ENCODE results near the gene S100A10.

The S100A10 gene, protein sequence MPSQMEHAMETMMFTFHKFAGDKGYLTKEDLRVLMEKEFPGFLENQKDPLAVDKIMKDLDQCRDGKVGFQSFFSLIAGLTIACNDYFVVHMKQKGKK

DNA sequence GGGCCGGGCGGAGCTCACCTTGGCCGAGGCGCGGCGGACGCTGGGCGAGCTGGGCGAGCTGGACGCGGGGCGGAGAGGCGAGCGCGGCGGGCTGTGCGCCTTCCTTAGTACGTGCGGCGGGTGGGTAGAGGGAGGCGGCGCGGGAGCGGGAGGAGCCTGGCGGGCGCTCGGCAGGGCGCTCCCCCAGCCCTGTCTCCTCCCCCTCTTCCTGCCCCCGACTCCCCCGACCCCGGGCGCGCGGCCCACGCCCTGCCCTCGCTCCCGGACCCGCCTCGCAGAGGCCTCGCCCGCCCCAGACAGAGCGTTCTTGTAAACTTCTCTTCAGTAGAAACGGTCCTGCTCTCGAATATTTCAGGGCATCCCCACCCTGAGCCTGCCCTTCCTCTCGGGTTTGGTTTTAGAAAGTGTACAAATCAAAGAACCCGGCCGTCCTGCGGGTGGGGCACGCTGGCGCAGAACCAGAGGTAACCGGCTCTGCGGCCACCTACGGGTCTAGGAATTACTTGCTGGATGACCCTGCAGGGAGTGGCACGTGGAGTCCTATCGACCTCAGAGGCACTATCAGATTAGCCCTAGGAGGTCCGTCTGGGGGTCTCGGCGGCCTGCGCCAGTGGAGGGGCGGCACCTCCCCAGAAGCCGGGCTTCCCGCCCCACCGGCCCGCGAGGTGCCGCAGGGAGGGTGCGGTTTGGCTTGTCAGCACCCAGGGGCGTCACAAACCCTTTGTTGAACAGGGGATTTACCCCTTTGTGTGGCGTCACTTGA, at the start of gene S100A10:
S100A10 (minus strand) TSS at position 126 of the 763 bp plus-strand sequence. CDS start 7,629 bp downstream, outside the sequence.
- no peak for DNase-seq

DNA sequence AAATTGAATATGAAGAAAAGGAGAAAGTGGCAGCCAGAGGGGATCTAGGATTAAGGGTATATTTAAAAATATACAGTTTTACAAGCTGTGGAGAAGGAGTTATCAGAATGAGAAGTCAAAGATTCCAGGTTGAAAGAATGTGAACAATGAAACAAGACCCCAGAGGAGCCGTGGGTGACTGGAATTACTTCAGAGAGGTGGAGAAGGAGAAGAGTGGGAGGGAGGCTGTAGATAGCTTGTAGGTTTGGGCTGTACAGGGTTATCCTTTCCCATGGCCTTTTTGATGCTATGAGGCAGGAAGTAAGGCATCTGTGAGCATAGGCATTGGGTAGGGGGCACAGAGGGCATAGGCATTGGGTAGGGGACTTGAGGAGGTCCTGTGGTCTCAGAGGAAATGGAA, 48.4 kb upstream of the S100A10 start:
- DNase-seq, result no peak

- no peak for DNase-seq
Observed at GRCh38 chr1:152039886-152040285, 46.2 kb upstream of the S100A10 start.

GRCh38 chr1:152039461-152039860, 45.8 kb upstream of the S100A10 start:
- no peak for DNase-seq

GRCh38 chr1:152038871-152039270, 45.2 kb upstream of the S100A10 start:
- DNase-seq, result no peak

DNA sequence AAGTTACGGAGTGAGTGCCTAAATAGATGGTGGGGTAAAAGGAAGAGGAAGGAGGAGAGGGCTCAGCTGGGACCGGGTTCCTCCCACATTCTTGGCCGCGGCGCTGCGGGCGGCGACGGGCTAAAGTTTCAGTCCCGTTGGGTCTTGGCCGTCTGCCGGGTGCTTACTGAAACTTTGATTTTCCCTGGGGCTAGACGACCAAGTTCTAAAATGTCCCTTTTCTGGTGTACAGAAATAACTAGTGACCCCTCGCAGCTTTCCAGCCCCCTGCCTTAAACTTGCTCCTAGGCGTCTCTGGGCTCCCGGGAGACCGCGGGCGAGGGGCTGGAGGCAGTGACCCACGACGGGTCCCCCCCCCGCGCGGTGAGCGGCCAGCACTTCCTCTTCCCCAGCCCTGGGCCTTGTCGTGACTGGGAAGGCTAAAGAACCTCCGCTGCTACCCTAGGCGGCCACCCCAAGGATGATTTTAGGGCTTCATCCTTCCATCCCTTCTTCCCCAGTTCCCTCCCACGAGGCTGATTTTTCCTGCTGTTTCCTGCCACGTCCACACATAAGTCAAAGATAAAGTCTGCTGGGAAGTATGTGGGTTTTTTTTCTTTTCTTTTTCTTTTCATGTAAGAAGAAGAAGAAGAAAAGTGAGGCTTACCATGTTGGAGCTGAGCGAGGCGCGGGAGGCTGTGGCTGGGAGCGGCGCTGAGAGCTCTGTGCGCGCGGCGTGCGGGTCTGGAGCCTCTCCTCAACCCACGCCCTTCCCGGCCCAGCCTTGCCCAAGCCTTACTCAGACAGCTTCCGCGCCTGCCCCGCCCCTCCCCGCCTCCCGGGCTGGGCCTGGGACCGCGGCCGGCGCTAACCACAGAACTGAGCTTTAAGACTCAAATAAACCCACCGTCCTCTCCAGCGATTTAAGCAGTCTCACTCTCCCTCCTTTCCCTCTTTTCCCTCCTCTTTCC, 42.9 kb upstream of the S100A10 start, which contains the start of gene S100A11:
S100A11 (minus strand) TSS at position 738 of the 950 bp plus-strand sequence; CDS start at position 649, 89 bp downstream.
- DNase-seq, result no peak

- no peak for DNase-seq
Observed at GRCh38 chr1:152035539-152036266, 42.0 kb upstream of the S100A10 start.

DNA sequence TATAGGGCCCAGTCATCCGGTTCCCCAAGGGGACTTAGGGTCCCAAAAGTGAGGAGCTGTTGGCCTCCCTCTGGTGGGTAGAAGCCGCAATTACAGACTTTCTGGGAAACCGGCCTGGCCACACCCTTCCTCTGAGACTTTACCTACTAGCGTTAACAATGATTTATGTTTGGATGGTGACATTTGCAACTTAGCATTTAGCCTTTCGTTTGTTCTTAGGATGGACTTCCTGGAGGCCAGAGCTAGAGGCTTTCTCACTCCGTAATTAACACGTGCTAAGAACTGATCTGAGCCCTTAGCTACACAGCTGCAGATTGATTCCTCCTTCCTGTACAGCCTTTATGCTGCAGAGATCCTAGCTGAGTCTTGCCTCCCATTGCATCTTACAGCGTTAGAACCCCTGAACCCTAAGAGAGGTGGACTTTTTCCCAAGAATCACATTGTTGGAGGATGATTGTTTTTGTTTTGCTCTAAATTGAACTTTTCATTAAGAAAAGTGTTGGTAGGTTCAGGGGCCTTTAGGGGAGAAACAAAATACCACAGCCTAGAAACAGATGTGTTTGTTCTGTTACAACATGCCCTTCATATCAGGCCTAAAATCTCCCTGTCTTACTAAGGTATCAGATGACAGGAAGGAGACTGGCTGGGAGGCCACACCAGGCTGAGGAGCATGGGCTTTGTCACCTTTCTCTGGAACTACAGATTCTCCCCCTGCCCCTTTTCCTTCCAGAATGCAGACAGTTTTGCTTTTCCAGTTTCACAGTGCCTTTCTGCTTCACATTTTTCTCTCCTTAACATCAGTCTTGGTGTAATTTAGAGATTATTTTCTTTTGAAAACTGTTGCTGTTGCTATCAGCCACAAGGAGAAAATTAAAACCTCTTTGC, 41.2 kb upstream of the S100A10 start:
- DNase-seq, result no peak

GRCh38 chr1:152034324-152034653, 40.6 kb upstream of the S100A10 start:
- no peak for DNase-seq

GRCh38 chr1:152029929-152030211, 36.2 kb upstream of the S100A10 start:
- no peak for DNase-seq

DNA sequence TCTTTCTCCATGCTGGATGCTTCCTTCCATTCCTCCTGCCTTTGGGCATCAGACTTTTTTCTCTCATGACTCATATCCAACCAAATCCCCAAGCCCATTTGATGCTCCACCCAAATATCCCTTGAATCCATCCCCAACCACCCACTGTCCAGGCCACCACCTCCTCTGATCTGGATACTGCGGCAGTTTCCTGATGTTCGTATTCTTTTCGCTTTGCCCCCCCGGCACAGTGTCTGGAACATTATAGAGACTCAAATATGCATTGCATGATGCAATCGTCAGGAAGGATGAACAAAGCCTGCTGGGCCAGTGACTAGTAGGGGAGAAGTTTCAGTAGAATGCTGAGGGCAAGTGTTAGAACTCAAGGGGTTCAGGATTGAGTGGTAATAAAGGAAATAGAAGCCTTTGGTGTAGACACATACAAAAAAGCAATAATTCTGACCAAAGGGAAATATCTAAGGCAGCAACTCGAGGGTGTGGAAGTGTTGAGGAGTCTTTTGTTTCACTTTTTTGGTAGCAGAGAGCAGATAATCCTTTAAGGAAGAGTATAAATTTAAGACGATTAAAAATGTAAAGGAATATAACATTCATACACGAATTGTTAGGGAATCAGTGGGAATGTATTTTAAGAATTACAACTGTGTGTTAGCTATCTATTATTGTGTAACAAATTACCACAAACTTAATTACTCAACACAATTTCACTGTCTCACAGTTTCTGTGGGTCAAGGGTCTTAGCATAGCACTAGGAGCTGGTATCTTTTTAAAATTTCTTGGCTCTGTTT, 35.7 kb upstream of the S100A10 start:
- no peak for DNase-seq

DNA sequence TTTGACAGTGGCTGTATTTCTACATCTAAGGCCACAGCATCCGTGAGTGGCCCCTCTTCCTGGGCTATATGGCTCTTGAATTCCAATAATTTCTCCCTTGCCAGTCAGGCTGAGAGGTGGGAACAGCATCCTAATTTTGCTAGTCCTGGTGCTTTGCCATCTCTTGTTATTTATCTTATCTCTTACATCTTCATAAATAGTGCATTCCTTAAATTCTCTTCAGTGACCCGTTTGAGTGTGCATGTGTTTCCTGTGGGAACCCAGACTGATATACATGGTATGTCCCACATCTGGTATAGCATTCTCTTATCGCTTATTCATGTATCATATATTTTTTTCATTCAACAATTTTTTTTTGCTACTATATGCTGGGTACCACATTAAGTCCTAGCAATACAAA, 33.2 kb upstream of the S100A10 start:
- no peak for DNase-seq

DNA sequence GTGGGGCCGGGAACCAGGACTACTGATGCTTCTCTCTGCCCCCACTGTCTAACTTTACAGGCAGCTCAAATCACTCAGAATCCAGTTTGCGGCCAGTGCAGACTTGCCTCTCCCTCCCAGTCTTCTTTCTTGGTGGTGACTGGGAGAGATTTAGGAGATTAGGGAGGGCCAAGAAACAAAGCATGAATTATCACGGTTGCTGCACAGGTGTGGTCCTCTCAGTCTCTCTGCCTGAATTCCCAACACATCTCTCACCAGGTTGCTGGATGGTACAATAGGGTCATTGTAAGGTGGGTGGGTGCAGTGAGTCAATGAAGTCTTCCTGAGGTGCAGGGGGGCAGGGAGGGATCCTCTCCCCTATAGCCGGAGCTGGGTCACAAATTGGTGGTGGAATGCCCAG, 30.6 kb upstream of the S100A10 start:
- no peak for DNase-seq

- DNase-seq, result no peak
Observed at GRCh38 chr1:152023221-152023620, 29.6 kb upstream of the S100A10 start.

- no peak for DNase-seq
Observed at GRCh38 chr1:152022474-152022873, 28.8 kb upstream of the S100A10 start.

- DNase-seq, result no peak
Observed at GRCh38 chr1:152021569-152021968, 27.9 kb upstream of the S100A10 start.

DNA sequence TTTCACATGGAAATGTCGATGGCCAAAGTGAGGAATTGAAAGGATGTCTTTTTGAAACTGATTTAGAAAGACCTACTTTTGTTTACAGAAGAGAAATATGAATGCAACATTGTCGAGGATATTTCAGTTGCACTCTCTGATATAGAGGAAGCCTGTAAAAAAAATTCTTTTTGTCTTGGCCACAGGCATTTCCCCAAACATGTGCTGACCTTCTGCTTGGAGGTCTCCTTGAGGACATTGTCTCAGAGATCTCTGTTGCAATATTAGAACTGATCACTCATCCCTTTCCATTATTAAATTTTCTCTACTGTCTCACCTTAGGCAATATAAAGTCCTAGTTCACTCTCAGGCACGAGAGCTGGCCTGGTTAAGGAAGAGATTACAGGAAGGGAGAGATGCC, 27.2 kb upstream of the S100A10 start:
- DNase-seq, result no peak

- no peak for DNase-seq
Observed at GRCh38 chr1:152018537-152018936, 24.9 kb upstream of the S100A10 start.

- DNase-seq, result no peak
Observed at GRCh38 chr1:152015766-152016165, 22.1 kb upstream of the S100A10 start.

- DNase-seq, result no peak
Observed at GRCh38 chr1:152014943-152015342, 21.3 kb upstream of the S100A10 start.

DNA sequence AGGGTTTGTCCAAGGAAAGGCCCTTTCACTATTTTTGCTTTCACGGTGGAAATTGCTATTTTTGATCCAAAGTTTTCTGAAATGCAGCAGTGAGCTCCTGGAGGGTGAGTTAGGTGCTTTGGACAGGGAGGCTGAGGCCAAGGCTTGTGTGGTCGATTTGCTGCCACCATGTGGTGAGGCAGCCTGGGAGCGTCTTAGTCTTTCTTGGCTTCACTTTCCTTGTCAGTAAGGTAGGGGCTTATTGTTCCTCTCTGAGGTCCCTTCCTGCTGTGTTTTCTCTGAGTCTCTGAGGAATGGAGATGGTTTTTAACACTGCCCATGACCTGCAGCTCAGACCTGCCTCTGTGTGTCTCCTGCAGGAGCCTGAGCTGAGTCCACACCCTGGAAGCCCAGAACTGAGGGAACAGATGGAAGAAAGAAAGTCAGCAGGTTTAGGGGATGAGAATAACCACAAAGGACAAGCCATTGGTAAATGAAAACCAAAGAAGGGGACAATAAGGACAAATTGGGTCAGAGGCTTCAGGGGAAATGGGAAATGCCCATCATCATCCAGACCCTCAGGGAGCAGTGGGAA, 20.1 kb upstream of the S100A10 start:
- no peak for DNase-seq

Data from NCI-H2107 (cell line).